H1 (cell line): ENCODE data around the gene CCDC137. TPM values are rescaled to one million over a fixed set of nuclear protein-coding genes. Genes with fewer than 3 reads are reported as not detected.
A peak's percentile ranks its signal among the peaks of the same experiment; 100 is the strongest.

Experiments
- ASH2L ChIP-seq: fragments of 200-600, 300-600 bp; sonication (generic); IDR thresholded peaks from one replicate; pipeline ENCODE4 v1.7.1; 2017; ENCODE audit warnings: low read length
- BRCA1 ChIP-seq: IDR thresholded peaks from 2 replicates; pipeline ENCODE4 v1.6.1; 2012; ENCODE audit warnings: low read depth, low read length, improper control_type of control experiment
- CBX8 ChIP-seq: fragments of 300-800, 300-1000 bp; sonication (generic); IDR thresholded peaks from 2 replicates; pipeline ENCODE4 v1.7.1; 2016; ENCODE audit warnings: low read depth, low read length, borderline replicate concordance
- CEBPB ChIP-seq: IDR thresholded peaks from 2 replicates; pipeline ENCODE4 v1.6.1; 2012; ENCODE audit warnings: low read depth, low read length
- CHD1 ChIP-seq: IDR thresholded peaks from 2 replicates; pipeline ENCODE4 v1.6.1; 2012; ENCODE audit warnings: low read depth, low read length, improper control_type of control experiment
- EP300 ChIP-seq, 2 experiments: IDR thresholded peaks; 1 replicate in 1 of 2; 2 replicates in 1 of 2; pipeline ENCODE4 v1.6.1; 2011 to 2012; ENCODE audit warnings: low read depth in 2 of 2, low read length in 2 of 2, mild to moderate bottlenecking in 2 of 2, borderline replicate concordance in 1 of 2, inconsistent platforms in 1 of 2, moderate library complexity in 1 of 2
- GTF2F1 ChIP-seq: IDR thresholded peaks from 2 replicates; pipeline ENCODE4 v1.6.1; 2012; ENCODE audit warnings: low read depth, low read length, improper control_type of control experiment, borderline replicate concordance
- KDM1A ChIP-seq: fragments of 200-600, 300-600 bp; sonication (generic); IDR thresholded peaks from 2 replicates; pipeline ENCODE4 v1.7.1; 2016; ENCODE audit warnings: mild to moderate bottlenecking, low read length, borderline replicate concordance
- KDM5A ChIP-seq: fragments of 200-600 bp; IDR thresholded peaks from 2 replicates; pipeline ENCODE4 v1.7.1; 2012; ENCODE audit warnings: mild to moderate bottlenecking, low read length, inconsistent platforms, mixed read lengths
- NRF1 ChIP-seq: IDR thresholded peaks from 2 replicates; pipeline ENCODE4 v1.6.1; 2011; ENCODE audit warnings: mild to moderate bottlenecking, low read depth, low read length, improper control_type of control experiment
- POLR2AphosphoS5 ChIP-seq: IDR thresholded peaks from 2 replicates; pipeline ENCODE4 v1.6.1; 2011; ENCODE audit warnings: low read depth, low read length
- POU5F1 ChIP-seq: IDR thresholded peaks from 2 replicates; pipeline ENCODE4 v1.6.1; 2011; ENCODE audit warnings: low read depth, mild to moderate bottlenecking, low read length, moderate library complexity
- RAD21 ChIP-seq, 2 experiments: IDR thresholded peaks in 1 of 2; conservative IDR thresholded peaks in 1 of 2; 2 replicates each; pipeline ENCODE4 v1.6.1; 2011; ENCODE audit warnings: low read depth in 2 of 2, low read length in 2 of 2, improper control_type of control experiment in 1 of 2, inconsistent platforms in 1 of 2, mild to moderate bottlenecking in 1 of 2, moderate library complexity in 1 of 2
- RFX5 ChIP-seq: IDR thresholded peaks from 2 replicates; pipeline ENCODE4 v1.6.1; 2011; ENCODE audit warnings: low read depth, low read length, improper control_type of control experiment, borderline replicate concordance
- RNF2 ChIP-seq: fragments of 200-900, 300-1000 bp; sonication (generic); IDR thresholded peaks from 2 replicates; pipeline ENCODE4 v1.7.1; 2016; ENCODE audit warnings: borderline replicate concordance, low read depth, mild to moderate bottlenecking, antibody characterized with exemption, low read length; ENCODE audit not compliant: poor library complexity, severe bottlenecking; ENCODE audit errors: missing control alignments
- RXRA ChIP-seq: IDR thresholded peaks from 2 replicates; pipeline ENCODE4 v1.6.1; 2011; ENCODE audit warnings: low read depth, mild to moderate bottlenecking, low read length, moderate library complexity; ENCODE audit not compliant: insufficient read depth
- SIRT6 ChIP-seq: IDR thresholded peaks from one replicate; pipeline ENCODE4 v1.7.1; 2012; ENCODE audit warnings: low read length, inconsistent platforms
- SIX5 ChIP-seq: IDR thresholded peaks from 2 replicates; pipeline ENCODE4 v1.6.1; 2011; ENCODE audit warnings: mild to moderate bottlenecking, low read depth, low read length
- SP2 ChIP-seq: IDR thresholded peaks from 2 replicates; pipeline ENCODE4 v1.6.1; 2012; ENCODE audit warnings: mild to moderate bottlenecking, low read length, inconsistent platforms
- SRF ChIP-seq: IDR thresholded peaks from 2 replicates; pipeline ENCODE4 v1.6.1; 2011; ENCODE audit warnings: mild to moderate bottlenecking, low read depth, low read length, moderate library complexity
- TBP ChIP-seq: IDR thresholded peaks from 2 replicates; pipeline ENCODE4 v1.6.1; 2011; ENCODE audit warnings: low read depth, low read length, improper control_type of control experiment
- TEAD4 ChIP-seq: IDR thresholded peaks from 2 replicates; pipeline ENCODE4 v1.6.1; 2012; ENCODE audit warnings: low read depth, low read length, inconsistent platforms, mixed read lengths
- YY1 ChIP-seq: IDR thresholded peaks from 2 replicates; pipeline ENCODE4 v1.6.1; 2011; ENCODE audit warnings: low read depth, mild to moderate bottlenecking, low read length
- polyA plus RNA-seq, 7 experiments: library from polyadenylated mRNA; depleted of rRNA in 3 of 7; stranded (reverse) in 5 of 7; unstranded in 2 of 7; fragments of >200 nt in 5 of 7; fragments of 200-250 nt in 2 of 7; gene quantifications; 1 replicate in 5 of 7; 2 replicates in 1 of 7; 4 replicates in 1 of 7; pipeline versions ENCODE4 v1.2.1 to v1.2.3, GENCODE V29; 2011 to 2013; ENCODE audit warnings: missing spikeins in 2 of 7, mixed read lengths in 2 of 7
- total RNA-seq: library from RNA; stranded (reverse); fragmentation: NEBNext Ultra II Directional; extraction: Animal tissue kit (Norgen Biotek cat#: 25700); gene quantifications from 2 replicates; pipeline ENCODE4 v1.2.1, GENCODE V29; 2021
- TF ChIP-seq, protein P1 (sequence below): IDR thresholded peaks from 2 replicates; pipeline ENCODE4 v1.6.1; 2011; ENCODE audit warnings: low read length, improper control_type of control experiment

The CCDC137 gene
- total and polyA plus RNA-seq, 2 of the 8 experiments (the other 6 are each of a cell fraction or from before 2014, with no cell fraction given): 17.6 to 38.6 TPM

DNA sequence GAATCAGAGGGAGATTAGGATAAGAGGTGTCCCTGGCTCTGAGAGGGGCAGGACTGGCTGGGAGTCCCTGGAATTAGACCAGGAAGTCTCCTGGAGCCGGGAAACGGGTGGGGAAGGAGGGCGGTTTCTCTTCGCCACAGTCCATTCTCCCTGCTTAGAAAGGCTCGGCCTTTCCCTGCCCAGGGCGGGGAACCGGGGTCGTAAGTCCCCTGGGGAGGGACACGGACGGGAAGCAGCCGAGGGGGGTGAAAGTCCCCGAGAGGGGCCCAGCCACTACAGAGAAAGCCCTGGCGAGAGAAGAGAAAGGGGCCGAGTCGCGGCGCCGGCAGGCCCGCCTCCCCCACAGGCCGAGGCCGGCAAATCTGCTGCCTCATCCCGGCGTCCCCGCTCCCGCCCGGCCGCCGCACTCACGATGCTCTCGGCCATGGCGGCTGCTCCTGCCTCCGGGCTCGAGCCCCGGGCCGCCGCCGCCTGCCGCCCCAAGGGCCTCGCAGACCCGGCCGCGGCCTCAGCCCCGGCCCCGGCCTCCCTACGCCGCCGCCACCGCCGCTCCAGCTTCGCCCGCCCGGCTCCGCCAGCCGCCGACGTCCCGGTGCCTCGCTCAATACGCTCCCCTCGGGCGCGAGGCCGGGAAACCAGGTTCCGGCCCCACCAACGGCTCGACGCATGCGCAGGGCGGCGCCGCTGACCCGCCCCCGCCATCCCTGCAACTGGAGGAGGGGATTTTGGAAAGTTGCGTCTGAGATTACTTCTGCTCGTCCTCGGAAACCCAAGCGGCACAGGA lies 29.8 kb upstream of the CCDC137 start, which contains the start of the genes NPLOC4 and TSPAN10 (continued):
- TF ChIP-seq CEBPB: peak; percentile 15; the same call in 1 of the 2 replicates
- TF ChIP-seq RFX5: no peak
- no peak for TF ChIP-seq RXRA
- peak in 1 of 2 experiments; percentile 71; a peak in 1 of 3 replicates for TF ChIP-seq EP300 (IDR thresholded peaks at IDR 0.05; ENCODE audit: borderline replicate concordance in 1 of 2, low read depth in 2 of 2, low read length in 2 of 2)
- no peak for TF ChIP-seq RNF2
- no peak for TF ChIP-seq BRCA1
- TF ChIP-seq CHD1: no peak
- TF ChIP-seq NRF1: peak; percentile 93
- peak; percentile 91 for TF ChIP-seq POLR2AphosphoS5
- peak; percentile 68; the same call in 1 of the 2 replicates for TF ChIP-seq KDM5A
- no peak for TF ChIP-seq KDM1A
- peak; percentile 81 for TF ChIP-seq YY1
- no peak for TF ChIP-seq CBX8
- TF ChIP-seq RAD21 (IDR thresholded peaks at IDR 0.05 in 1 of 2, conservative IDR thresholded peaks at IDR 0.05 in 1 of 2; ENCODE audit: low read depth in 2 of 2, low read length in 2 of 2): no peak; a peak in 1 of 4 replicates
- TF ChIP-seq, protein P1, sequence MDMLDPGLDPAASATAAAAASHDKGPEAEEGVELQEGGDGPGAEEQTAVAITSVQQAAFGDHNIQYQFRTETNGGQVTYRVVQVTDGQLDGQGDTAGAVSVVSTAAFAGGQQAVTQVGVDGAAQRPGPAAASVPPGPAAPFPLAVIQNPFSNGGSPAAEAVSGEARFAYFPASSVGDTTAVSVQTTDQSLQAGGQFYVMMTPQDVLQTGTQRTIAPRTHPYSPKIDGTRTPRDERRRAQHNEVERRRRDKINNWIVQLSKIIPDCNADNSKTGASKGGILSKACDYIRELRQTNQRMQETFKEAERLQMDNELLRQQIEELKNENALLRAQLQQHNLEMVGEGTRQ: no peak
- peak; percentile 50 for TF ChIP-seq SRF
- no peak for TF ChIP-seq SP2
- TF ChIP-seq TBP: peak; percentile 93
- 0 out of 2 replicates have a peak, but pooled peaks have one; percentile 15 for TF ChIP-seq TEAD4
- no peak for TF ChIP-seq SIRT6
- TF ChIP-seq SIX5: no peak
- TF ChIP-seq GTF2F1: no peak
- no peak for TF ChIP-seq POU5F1
- no peak for TF ChIP-seq ASH2L
